ENCODE results near the gene AKAP8L. TPM values are rescaled to one million over a fixed set of nuclear protein-coding genes. Genes with fewer than 3 reads are reported as not detected.
"Not testable (repeated sequence)": the region's sequence is repeated elsewhere in the genome, so short reads cannot be mapped to it uniquely, and the experiment has no call there.

Gene AKAP8L
- total RNA-seq, 1 donor from 2014 or later: 163 TPM

- Mint-ChIP-seq H3K36me3 (ENCODE audit: low read depth) (peaks cover 33% of the 10 kb centered on the region), H3K27me3 (ENCODE audit: low read depth) (no peaks in the 10 kb centered on the region), H3K4me1 (no peaks in the 10 kb centered on the region), H3K9me3 (no peaks in the 10 kb centered on the region), H3K27ac (ENCODE audit: unreplicated experiment) (no peak overlapping the region), H3K4me3 (no peak overlapping the region)
- DNase-seq (ENCODE audit: low read depth, low spot score): no peak
- TF ChIP-seq CTCF (conservative IDR thresholded peaks at IDR 0.05): no peak
These were observed 21.6 kb downstream of the AKAP8L start for GRCh38 chr19:15397236-15397635.

- no peak overlapping the region for H3K4me3 Mint-ChIP-seq
- no peaks in the 10 kb centered on the region for H3K4me1 Mint-ChIP-seq
- H3K27me3 Mint-ChIP-seq (ENCODE audit: low read depth): no peaks in the 10 kb centered on the region
- H3K27ac Mint-ChIP-seq (ENCODE audit: unreplicated experiment): no peak overlapping the region
- no peaks in the 10 kb centered on the region for H3K9me3 Mint-ChIP-seq
- no peak for TF ChIP-seq CTCF (conservative IDR thresholded peaks at IDR 0.05)
- peaks cover 33% of the 10 kb centered on the region for H3K36me3 Mint-ChIP-seq (ENCODE audit: low read depth)
- DNase-seq (ENCODE audit: low read depth, low spot score): no peak
These were observed 22.4 kb downstream of the AKAP8L start for GRCh38 chr19:15396436-15396835.

- DNase-seq (ENCODE audit: low read depth, low spot score); H3K27me3 Mint-ChIP-seq (ENCODE audit: low read depth); H3K27ac Mint-ChIP-seq (ENCODE audit: unreplicated experiment); H3K4me3 Mint-ChIP-seq; H3K4me1 Mint-ChIP-seq; H3K9me3 Mint-ChIP-seq: not testable (repeated sequence)
- H3K36me3 Mint-ChIP-seq (ENCODE audit: low read depth): peaks cover 36% of the 10 kb centered on the region
These were observed 23.5 kb downstream of the AKAP8L start for GRCh38 chr19:15395251-15395650.

- no peak overlapping the region for H3K27ac Mint-ChIP-seq (ENCODE audit: unreplicated experiment)
- H3K4me1 Mint-ChIP-seq: no peaks in the 10 kb centered on the region
- TF ChIP-seq CTCF (conservative IDR thresholded peaks at IDR 0.05): no peak
- peaks cover 39% of the 10 kb centered on the region for H3K36me3 Mint-ChIP-seq (ENCODE audit: low read depth)
- H3K9me3 Mint-ChIP-seq: no peaks in the 10 kb centered on the region
- H3K27me3 Mint-ChIP-seq (ENCODE audit: low read depth): no peaks in the 10 kb centered on the region
- H3K4me3 Mint-ChIP-seq: no peak overlapping the region
- no peak for DNase-seq (ENCODE audit: low read depth, low spot score)
These were observed 24.4 kb downstream of the AKAP8L start for GRCh38 chr19:15394426-15394825.

- H3K4me1 Mint-ChIP-seq: no peaks in the 10 kb centered on the region
- peaks cover 42% of the 10 kb centered on the region for H3K36me3 Mint-ChIP-seq (ENCODE audit: low read depth)
- no peaks in the 10 kb centered on the region for H3K9me3 Mint-ChIP-seq
- no peak overlapping the region for H3K27ac Mint-ChIP-seq (ENCODE audit: unreplicated experiment)
- DNase-seq (ENCODE audit: low read depth, low spot score): no peak
- no peak overlapping the region for H3K4me3 Mint-ChIP-seq
- H3K27me3 Mint-ChIP-seq (ENCODE audit: low read depth): no peaks in the 10 kb centered on the region
- no peak for TF ChIP-seq CTCF (conservative IDR thresholded peaks at IDR 0.05)
These were observed 24.8 kb downstream of the AKAP8L start for GRCh38 chr19:15393963-15394362.

- no peak for TF ChIP-seq CTCF (conservative IDR thresholded peaks at IDR 0.05)
- Mint-ChIP-seq H3K36me3 (ENCODE audit: low read depth) (peaks cover 29% of the 10 kb centered on the region), H3K4me3 (no peak overlapping the region), H3K27me3 (ENCODE audit: low read depth) (no peaks in the 10 kb centered on the region), H3K9me3 (no peaks in the 10 kb centered on the region), H3K27ac (ENCODE audit: unreplicated experiment) (no peak overlapping the region), H3K4me1 (no peaks in the 10 kb centered on the region)
- no peak for DNase-seq (ENCODE audit: low read depth, low spot score)
These were observed 28.0 kb downstream of the AKAP8L start for GRCh38 chr19:15390814-15391213.
